CMK (cell line): ENCODE data around the gene PRKAG2.

ENCODE experiments used
- DNase-seq: peaks from one replicate; pipeline ENCODE4 v3.0.0-alpha.2; 2010; ENCODE audit warnings: low read depth

PRKAG2 gene

GRCh38 chr7:151674161-151674920, 202.6 kb downstream of the PRKAG2 start:
- no peak for DNase-seq

GRCh38 chr7:151673216-151673615, 203.7 kb downstream of the PRKAG2 start:
- no peak for DNase-seq

GRCh38 chr7:151672716-151673115, 204.2 kb downstream of the PRKAG2 start:
- DNase-seq, result no peak

GRCh38 chr7:151671514-151671913, 205.4 kb downstream of the PRKAG2 start:
- DNase-seq, result no peak

- no peak for DNase-seq
Observed at GRCh38 chr7:151669762-151670161, 207.2 kb downstream of the PRKAG2 start.

- no peak for DNase-seq
Observed at GRCh38 chr7:151666886-151667285, 210.0 kb downstream of the PRKAG2 start.

GRCh38 chr7:151665368-151665767, 211.5 kb downstream of the PRKAG2 start:
- no peak for DNase-seq

GRCh38 chr7:151664268-151664667, 212.6 kb downstream of the PRKAG2 start:
- DNase-seq, result no peak

GRCh38 chr7:151663382-151664100, 213.4 kb downstream of the PRKAG2 start:
- DNase-seq, result no peak

- no peak for DNase-seq
Observed at GRCh38 chr7:151662251-151662826, 214.6 kb downstream of the PRKAG2 start.

GRCh38 chr7:151661587-151661986, 215.3 kb downstream of the PRKAG2 start:
- DNase-seq, result no peak

- DNase-seq, result no peak
Observed at GRCh38 chr7:151660141-151660540, 216.8 kb downstream of the PRKAG2 start.

- no peak for DNase-seq
Observed at GRCh38 chr7:151659219-151659618, 217.7 kb downstream of the PRKAG2 start.

GRCh38 chr7:151658778-151659177, 218.1 kb downstream of the PRKAG2 start:
- DNase-seq, result no peak

GRCh38 chr7:151657173-151657572, 219.7 kb downstream of the PRKAG2 start:
- no peak for DNase-seq

- DNase-seq, result no peak
Observed at GRCh38 chr7:151655555-151655954, 221.4 kb downstream of the PRKAG2 start.

- DNase-seq, result no peak
Observed at GRCh38 chr7:151652111-151652510, 224.8 kb downstream of the PRKAG2 start.

- DNase-seq, result no peak
Observed at GRCh38 chr7:151650161-151650560, 226.8 kb downstream of the PRKAG2 start.

GRCh38 chr7:151648429-151648828, 228.5 kb downstream of the PRKAG2 start:
- DNase-seq, result no peak

GRCh38 chr7:151647874-151648273, 229.0 kb downstream of the PRKAG2 start:
- DNase-seq, result no peak

- DNase-seq, result no peak
Observed at GRCh38 chr7:151647006-151647405, 229.9 kb downstream of the PRKAG2 start.

- no peak for DNase-seq
Observed at GRCh38 chr7:151645311-151645710, 231.6 kb downstream of the PRKAG2 start.

GRCh38 chr7:151644554-151644953, 232.4 kb downstream of the PRKAG2 start:
- no peak for DNase-seq
